ENCODE measurements around the gene FAM50B. TPM values are rescaled to one million over a fixed set of nuclear protein-coding genes. Genes with fewer than 3 reads are reported as not detected.

FAM50B gene
- 1 to 10 TPM; 5.2 to 6.0 TPM for total RNA-seq

- peak; percentile 83 for TF ChIP-seq CTCF (IDR thresholded peaks at IDR 0.05)
Observed at GRCh38 chr6:3848925-3849605, at the start of gene FAM50B. Gene FAM50B (plus strand): TSS chr6:3849373. CDS start chr6:3849812, 439 bp downstream.

GRCh38 chr6:3799719-3800118 lies 49.5 kb upstream of the FAM50B start:
- H3K36me3 Mint-ChIP-seq (ENCODE audit: low read depth) = no peaks in the 10 kb centered on the region
- TF ChIP-seq CTCF (IDR thresholded peaks at IDR 0.05) = no peak
- peaks cover 2% of the 10 kb centered on the region for H3K4me1 Mint-ChIP-seq (ENCODE audit: low read depth)
- DNase-seq (no peak), ATAC-seq (no peak)
- no peak overlapping the region for H3K4me3 Mint-ChIP-seq
- ChIA-PET CTCF (interaction anchor here (0.7 kb wide), 2 partner anchors 18 to 1104 kb away, joined by 3 read pairs; no protein-coding TSS in a partner anchor), POLR2A (no interaction called here)
- intact Hi-C loops (cut with micrococcal nuclease) = no loop called here
- no peaks in the 10 kb centered on the region for H3K9me3 Mint-ChIP-seq
- no peak overlapping the region for H3K27ac Mint-ChIP-seq
- peaks cover 4% of the 10 kb centered on the region for H3K27me3 Mint-ChIP-seq

More at GRCh38 chr6:3848925-3849605, at the start of gene FAM50B:
- peak; percentile 95 for ATAC-seq
- CTCF ChIA-PET = interaction anchor here (0.6 to 5.4 kb wide), 39 partner anchors 8 to 471 kb away, joined by 3 to 33 read pairs (median 4); a partner anchor contains a TSS
- DNase-seq = peak; percentile 93
- Mint-ChIP-seq H3K9me3 (peaks cover 2% of the 10 kb centered on the region), H3K4me3 (peak within 1 kb of the TSS; percentile 70), H3K4me1 (ENCODE audit: low read depth) (peaks cover 20% of the 10 kb centered on the region), H3K27me3 (no peaks in the 10 kb centered on the region), H3K27ac (peak within 1 kb of the TSS; percentile 76), H3K36me3 (ENCODE audit: low read depth) (peaks cover 7% of the 10 kb centered on the region)
- POLR2A ChIA-PET = interaction anchor here (1.0 to 1.4 kb wide), 5 partner anchors 8 to 590 kb away, joined by 3 to 11 read pairs (median 4); partner anchors contain the start of gene PSMG4
- intact Hi-C loops (cut with micrococcal nuclease) = no loop called here

- H3K27me3 Mint-ChIP-seq = peaks cover 4% of the 10 kb centered on the region
Observed at GRCh38 chr6:3800850-3801591, 48.2 kb upstream of the FAM50B start.

GRCh38 chr6:3801960-3802359 lies 47.2 kb upstream of the FAM50B start:
- ATAC-seq (no peak), DNase-seq (peak; percentile 15)
- intact Hi-C loops (cut with micrococcal nuclease) = no loop called here
- H3K4me3 Mint-ChIP-seq = no peak overlapping the region
- H3K36me3 Mint-ChIP-seq (ENCODE audit: low read depth) = no peaks in the 10 kb centered on the region
- peaks cover 4% of the 10 kb centered on the region for H3K27me3 Mint-ChIP-seq
- no peaks in the 10 kb centered on the region for H3K9me3 Mint-ChIP-seq
- H3K27ac Mint-ChIP-seq = no peak overlapping the region
- TF ChIP-seq CTCF (IDR thresholded peaks at IDR 0.05) = no peak
- peaks cover 2% of the 10 kb centered on the region for H3K4me1 Mint-ChIP-seq (ENCODE audit: low read depth)
- ChIA-PET CTCF (no interaction called here), POLR2A (no interaction called here)

More at GRCh38 chr6:3800850-3801591, 48.2 kb upstream of the FAM50B start:
- no peak for TF ChIP-seq CTCF (IDR thresholded peaks at IDR 0.05)
- intact Hi-C loops (cut with micrococcal nuclease) = no loop called here
- Mint-ChIP-seq H3K4me1 (ENCODE audit: low read depth) (peaks cover 2% of the 10 kb centered on the region), H3K9me3 (no peaks in the 10 kb centered on the region), H3K36me3 (ENCODE audit: low read depth) (no peaks in the 10 kb centered on the region), H3K27ac (no peak overlapping the region), H3K4me3 (no peak overlapping the region)
- ChIA-PET CTCF (no interaction called here), POLR2A (no interaction called here)
- DNase-seq (no peak), ATAC-seq (no peak)
